OCI-LY1 (cell line): ENCODE results near the gene SETDB2.

Source experiments
- CTCF ChIP-seq: fragments of 200-600 bp; sonication (generic), shearing (Covaris generic); IDR thresholded peaks from 2 replicates; pipeline ENCODE4 v1.5.1; 2017; ENCODE audit warnings: mild to moderate bottlenecking, antibody characterized with exemption, low read length, moderate library complexity, mixed read lengths
- EZH2 ChIP-seq: fragments of 200-600 bp; sonication (generic), shearing (Covaris generic); IDR thresholded peaks from 2 replicates; pipeline ENCODE4 v1.8.0; 2017; ENCODE audit warnings: borderline replicate concordance, mixed run types, mild to moderate bottlenecking, antibody characterized with exemption, low read length, moderate library complexity, mixed read lengths

GRCh38 chr13:49528161-49528560 lies 84.1 kb downstream of the SETDB2 start:
- TF ChIP-seq CTCF (no peak), EZH2 (no peak)
